Heart left ventricle (tissue), 16 donors: ENCODE data around the gene TCF4. TPM values are rescaled to one million over a fixed set of nuclear protein-coding genes. Genes with fewer than 3 reads are reported as not detected.

Experiments used
- ATAC-seq, 4 donors: fragments of 200-7000 bp; cut with Tn5 transposase; one replicate each; pipeline ENCODE4 v1.9.1; 2020 to 2022; ENCODE audit warnings: moderate library complexity in 4 of 4, mild to moderate bottlenecking in 3 of 4, moderate number of reproducible peaks in 1 of 4
- DNase-seq, 5 donors: peaks; one replicate each; pipeline ENCODE4 v3.0.0-alpha.2; 2020
- H3K27ac ChIP-seq, 12 donors: fragments of 200-600 bp; sonication (generic) in 4 of 12; one replicate each; pipeline versions ENCODE4 v1.5.0 to v1.8.0; 2016 to 2022; ENCODE audit warnings: mild to moderate bottlenecking in 2 of 12
- H3K27me3 ChIP-seq, 9 donors: fragments of 200-600 bp; sonication (generic) in 2 of 9; one replicate each; pipeline versions ENCODE4 v1.5.1 to v1.8.0; 2016 to 2022; ENCODE audit warnings: mild to moderate bottlenecking in 3 of 9
- H3K36me3 ChIP-seq, 9 donors: fragments of 200-600 bp; sonication (generic) in 2 of 9; one replicate each; pipeline versions ENCODE4 v1.5.0 to v1.8.0; 2018 to 2022; ENCODE audit warnings: mild to moderate bottlenecking in 2 of 9
- H3K4me1 ChIP-seq, 12 donors: fragments of 200-600 bp; sonication (generic) in 4 of 12; one replicate each; pipeline versions ENCODE4 v1.5.0 to v1.8.0; 2016 to 2022; ENCODE audit warnings: mild to moderate bottlenecking in 3 of 12
- H3K4me3 ChIP-seq, 12 donors: fragments of 200-600 bp; sonication (generic) in 4 of 12; one replicate each; pipeline versions ENCODE4 v1.5.0 to v1.8.0; 2017 to 2022; ENCODE audit warnings: mild to moderate bottlenecking in 9 of 12, moderate library complexity in 4 of 12
- H3K9me3 ChIP-seq, 12 donors: fragments of 200-600 bp; sonication (generic) in 4 of 12; one replicate each; pipeline versions ENCODE4 v1.5.0 to v1.8.0; 2016 to 2022; ENCODE audit warnings: mild to moderate bottlenecking in 1 of 12
- CTCF ChIP-seq, 12 donors: fragments of 200-600 bp; sonication (generic) in 4 of 12; IDR thresholded peaks; one replicate each; pipeline versions ENCODE4 v1.5.0 to v1.8.0; 2018 to 2022; ENCODE audit warnings: antibody characterized with exemption in 12 of 12, mild to moderate bottlenecking in 5 of 12
- POLR2A ChIP-seq, 2 donors: fragments of 450-650 bp; IDR thresholded peaks; one replicate each; pipeline ENCODE4 v1.6.1; 2017; ENCODE audit warnings: antibody characterized with exemption in 2 of 2, mild to moderate bottlenecking in 2 of 2, moderate library complexity in 2 of 2
- WGBS, 4 donors: extraction: QIAGEN DNeasy Blood & Tissue Kit in 2 of 4; methylation state at CpG; one replicate each; pipeline versions ENCODE4 v1.1.5 to v1.1.7; 2013 to 2018; 5-methylcytosine and 5-hydroxymethylcytosine counted together
- intact Hi-C, 10 donors: fragments of 100-400 bp; cut with DNase I; formaldehyde crosslinking; loops; one replicate each; pipeline versions ENCODE4 v1.11.1 to v1.14.2; 2022
- polyA plus RNA-seq, 2 donors: library from polyadenylated mRNA; stranded (reverse); fragments of 200-250 nt; gene quantifications; one replicate each; pipeline ENCODE4 v1.2.3, GENCODE V29; 2013
- total RNA-seq, 9 donors: library from RNA; depleted of rRNA in 2 of 9; stranded (reverse); fragments of >200 nt in 2 of 9; fragmentation: NEBNext Ultra II Directional in 3 of 9; extraction: Animal tissue kit (Norgen Biotek cat#: 25700) in 3 of 9; gene quantifications; one replicate each; pipeline versions ENCODE4 v1.1.0 to v1.2.4, GENCODE V29; 2016 to 2023
- donor health status: ischemic (EF 13 %, LVEDD 7.1; RV severe dilation, severe dysfunction).
- donor health status: healthy with polysubstance abuse.
- donor health status: DM: no; HTN: yes; CAD: no.
- donor health status: DM: no; HTN: no; CAD: no.
- donor health status: ischemic (EF 25% LVEDD 6.9; RV normal size, moderate dysfunction).
- donor health status: ischemic (EF 25% LVEDD 5.7; RV mildly dilated, moderate dysfunction).
- donor health status: healthy.
- donor health status: DM: yes; HTN: yes; CAD: no.
- donor health status: ischemic (EF 35%, LVEDD 5.7; RV mildly dilated, moderate dysfunction).
- donor health status: nonischemic (EF 11% LVEDD 7.7; RV severe dilation, severe dysfunction).
- donor health status: DM: yes; HTN: yes; CAD: no.
- donor health status: PGD.
- donor health status: ischemic (EF 29% LVEDD 5.4; RV normal size, mild dysfunction).
- donor health status: nonischemic (EF 23%, LVEDD 6.1; RV moderate dilation, normal function).

TCF4 gene
- total and polyA plus RNA-seq, 11 donors: 12.8 to 119 (median 71.5) TPM

DNA sequence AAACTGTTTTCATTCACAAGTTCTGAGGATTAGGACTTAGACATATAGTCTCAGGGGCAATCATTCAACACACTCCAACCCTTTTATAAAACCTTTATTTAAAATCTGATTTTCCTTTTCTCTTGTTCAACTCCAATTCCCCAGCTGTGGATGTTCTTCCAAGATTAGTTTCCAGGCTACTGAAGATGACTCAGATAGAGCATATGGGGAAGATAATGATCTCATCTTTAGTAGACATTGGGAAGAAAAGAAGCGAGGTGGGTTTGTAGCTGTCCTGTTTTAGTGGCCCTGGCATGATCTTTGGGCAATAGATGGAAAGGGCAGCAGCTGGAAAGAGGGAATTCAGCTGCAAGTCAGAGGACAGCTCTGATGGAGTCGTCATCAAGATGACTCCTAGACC, 381.1 kb downstream of the TCF4 start:
- Histone ChIP-seq H3K36me3 (no peaks in the 10 kb centered on the region), H3K9me3 (peaks cover 0 to 10% (median 0%) of the 10 kb centered on the region in 12 donors), H3K4me1 (no peaks in the 10 kb centered on the region), H3K27ac (no peak overlapping the region), H3K27me3 (no peaks in the 10 kb centered on the region), H3K4me3 (no peak overlapping the region)
- ATAC-seq (no peak), DNase-seq (no peak)
- intact Hi-C loops: loop anchor here in 1 of 10 donors (10.0 kb wide), 1 partner anchor 72 kb away; no protein-coding TSS in a partner anchor
- no peak for TF ChIP-seq CTCF (IDR thresholded peaks at IDR 0.05)
- no peak for TF ChIP-seq POLR2A (IDR thresholded peaks at IDR 0.05)
- 65 to 93% (median 70%) methylated on average over 2 of the region's 2 CpGs for WGBS, 4 donors

DNA sequence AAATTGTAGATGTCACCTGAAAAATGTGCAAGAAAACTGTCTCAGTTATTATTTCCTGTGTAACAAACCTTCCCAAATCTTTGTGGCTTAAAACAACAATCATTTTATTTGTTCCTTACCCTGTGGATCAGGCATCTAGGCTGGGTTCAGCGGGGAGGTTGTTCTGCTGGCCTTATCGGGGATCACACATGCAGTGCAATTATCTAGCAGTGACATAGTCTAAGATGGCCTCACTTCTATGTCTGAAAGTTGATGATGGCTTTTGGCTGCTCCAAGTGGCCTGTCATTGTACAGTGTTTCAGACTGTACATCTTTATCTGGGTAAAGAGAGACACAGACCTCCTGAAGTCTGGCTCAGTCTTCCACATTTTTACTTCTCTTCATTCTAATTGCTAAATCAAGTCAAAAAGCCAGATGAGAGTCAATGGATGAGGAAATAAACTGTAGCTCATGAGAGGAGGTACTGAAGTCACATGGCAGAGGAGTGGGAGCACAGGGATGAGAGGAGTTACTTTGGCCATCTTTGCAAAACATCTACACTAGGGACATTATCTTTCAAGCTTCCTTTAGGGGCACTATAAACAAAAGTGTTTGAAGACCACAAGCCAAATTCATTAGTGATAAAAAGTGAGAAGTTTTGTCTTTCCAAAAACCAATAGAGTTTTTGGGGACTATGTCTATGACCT, 385.6 kb downstream of the TCF4 start:
- no peak for DNase-seq
- Histone ChIP-seq H3K27me3 (no peaks in the 10 kb centered on the region), H3K4me1 (no peaks in the 10 kb centered on the region), H3K9me3 (peaks cover 0 to 13% (median 0%) of the 10 kb centered on the region in 12 donors), H3K36me3 (no peaks in the 10 kb centered on the region), H3K27ac (no peak overlapping the region), H3K4me3 (no peak overlapping the region)
- TF ChIP-seq CTCF (IDR thresholded peaks at IDR 0.05): no peak
- TF ChIP-seq POLR2A (IDR thresholded peaks at IDR 0.05): no peak
- no peak for ATAC-seq
- WGBS, 4 donors: 92 to 98% (median 96%) methylated on average over 2 of the region's 2 CpGs
- intact Hi-C loops: loop anchor here in 1 of 10 donors (10.0 kb wide), 1 partner anchor 68 kb away; no protein-coding TSS in a partner anchor

GRCh38 chr18:55199291-55199963, 388.6 kb downstream of the TCF4 start:
- DNase-seq (no peak), ATAC-seq (no peak)
- Histone ChIP-seq H3K4me3 (no peak overlapping the region), H3K36me3 (no peaks in the 10 kb centered on the region), H3K27ac (no peak overlapping the region), H3K4me1 (no peaks in the 10 kb centered on the region), H3K9me3 (peaks cover 0 to 13% (median 0%) of the 10 kb centered on the region in 12 donors), H3K27me3 (no peaks in the 10 kb centered on the region)
- intact Hi-C loops: loop anchor here in 1 of 10 donors (10.0 kb wide), 1 partner anchor 65 kb away; no protein-coding TSS in a partner anchor
- WGBS, 4 donors: 48 to 53% (median 51%) methylated on average over 7 of the region's 7 CpGs
- no peak for TF ChIP-seq POLR2A (IDR thresholded peaks at IDR 0.05)
- no peak for TF ChIP-seq CTCF (IDR thresholded peaks at IDR 0.05)

DNA sequence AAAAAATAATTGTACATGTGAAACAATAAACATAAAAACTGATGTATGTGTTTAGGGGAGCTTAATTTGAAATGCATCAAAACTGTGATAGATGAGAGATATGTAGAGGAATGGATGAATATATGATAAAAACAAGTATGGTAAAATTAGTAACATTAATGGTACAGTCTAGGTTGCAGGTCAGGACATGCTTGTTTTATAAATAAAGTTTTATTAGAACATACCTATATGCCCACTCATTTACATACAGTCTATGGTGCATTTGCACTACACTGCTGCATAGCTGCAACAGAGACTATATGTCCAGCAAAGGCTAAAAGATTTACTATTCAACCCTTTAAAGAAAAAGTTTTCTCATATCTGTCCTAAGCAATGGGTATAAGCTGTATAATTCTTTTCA, 392.1 kb downstream of the TCF4 start:
- no peak for TF ChIP-seq POLR2A (IDR thresholded peaks at IDR 0.05)
- no peak for TF ChIP-seq CTCF (IDR thresholded peaks at IDR 0.05)
- Histone ChIP-seq H3K9me3 (no peaks in the 10 kb centered on the region), H3K27ac (no peak overlapping the region), H3K4me3 (no peak overlapping the region), H3K36me3 (no peaks in the 10 kb centered on the region), H3K27me3 (no peaks in the 10 kb centered on the region), H3K4me1 (no peaks in the 10 kb centered on the region)
- no peak for ATAC-seq
- DNase-seq: no peak
- intact Hi-C loops: loop anchor here in 1 of 10 donors (10.0 kb wide), 1 partner anchor 61 kb away; no protein-coding TSS in a partner anchor
